HEK293 (cell line): Measurements from ENCODE around the gene ZFP36.
A peak's percentile ranks its signal among the peaks of the same experiment; 100 is the strongest.

ENCODE experiments used
- CTCF ChIA-PET: fragments of 350-600 bp; formaldehyde crosslinking; extraction: SDS; loops from one replicate; lab custom pipeline; 2021; ENCODE audit warnings: antibody characterized with exemption; lab: Yijun Ruan, JAX
- POLR2A ChIA-PET: fragments of 300-600 bp; formaldehyde crosslinking; extraction: SDS; loops from one replicate; lab custom pipeline; 2020; ENCODE audit warnings: antibody characterized with exemption, inconsistent platforms; lab: Yijun Ruan, JAX
- H3K27ac ChIP-seq: fragments of 200-500 bp; sonication (Bioruptor generic); 2 replicates; pipeline ENCODE4 v1.5.1; 2014; ENCODE audit warnings: low read depth, low read length, control low read depth, inconsistent platforms; ENCODE audit errors: extremely low read depth
- H3K36me3 ChIP-seq, 2 experiments: fragments of 200-500 bp in 1 of 2; sonication (Bioruptor generic) in 1 of 2; 1 replicate in 1 of 2; 2 replicates in 1 of 2; pipeline ENCODE4 v1.5.1; 2014 to 2017; ENCODE audit warnings: inconsistent platforms in 2 of 2, low read length in 2 of 2; ENCODE audit not compliant: control insufficient read depth in 2 of 2, insufficient read depth in 1 of 2
- H3K4me1 ChIP-seq: fragments of 200-500 bp; sonication (Bioruptor generic); 2 replicates; pipeline ENCODE4 v1.5.1; 2014; ENCODE audit warnings: mild to moderate bottlenecking, low read length, inconsistent platforms; ENCODE audit not compliant: control insufficient read depth, insufficient read depth
- H3K4me3 ChIP-seq: 2 replicates; pipeline ENCODE4 v1.5.1; 2011; ENCODE audit warnings: low read depth, mild to moderate bottlenecking, control low read depth, low read length, moderate library complexity
- H3K9me3 ChIP-seq: fragments of 200-500 bp; sonication (Bioruptor generic); 2 replicates; pipeline ENCODE4 v1.5.1; 2014; ENCODE audit warnings: low read depth, low read length, inconsistent platforms; ENCODE audit not compliant: control insufficient read depth, insufficient read depth
- EGR2 ChIP-seq: fragments of 450-650 bp; formaldehyde crosslinking; IDR thresholded peaks from 2 replicates; pipeline ENCODE4 v1.5.1; 2016; ENCODE audit warnings: low read depth, missing biosample characterization, missing genetic modification characterization
- FEZF1 ChIP-seq: fragments of 450-650 bp; formaldehyde crosslinking; IDR thresholded peaks from 2 replicates; pipeline ENCODE4 v1.5.1; 2016; ENCODE audit warnings: missing biosample characterization, missing genetic modification characterization
- HOXD13 ChIP-seq: sonication (generic); formaldehyde crosslinking; IDR thresholded peaks from 2 replicates; pipeline ENCODE4 v1.8.0; 2022; ENCODE audit warnings: missing genetic modification reagents, borderline replicate concordance
- IKZF3 ChIP-seq: fragments of 450-650 bp; IDR thresholded peaks from 2 replicates; pipeline ENCODE4 v1.5.0; 2018; ENCODE audit warnings: missing biosample characterization, mild to moderate bottlenecking, missing genetic modification characterization, moderate library complexity
- MZF1 ChIP-seq: fragments of 450-650 bp; formaldehyde crosslinking; IDR thresholded peaks from 2 replicates; pipeline ENCODE4 v1.5.1; 2017; ENCODE audit warnings: missing biosample characterization, missing genetic modification characterization, borderline replicate concordance
- REPIN1 ChIP-seq: fragments of 450-650 bp; formaldehyde crosslinking; IDR thresholded peaks from 2 replicates; pipeline ENCODE4 v1.5.1; 2017; ENCODE audit warnings: missing biosample characterization, missing genetic modification characterization, low read depth
- ZBTB21 ChIP-seq: fragments of 450-650 bp; formaldehyde crosslinking; IDR thresholded peaks from 2 replicates; pipeline ENCODE4 v1.5.1; 2017; ENCODE audit warnings: missing biosample characterization, missing genetic modification characterization
- ZBTB44 ChIP-seq: fragments of 450-650 bp; IDR thresholded peaks from 2 replicates; pipeline ENCODE4 v1.5.1; 2018; ENCODE audit warnings: missing biosample characterization, mild to moderate bottlenecking, missing genetic modification characterization
- ZFP37 ChIP-seq: fragments of 450-650 bp; formaldehyde crosslinking; IDR thresholded peaks from 2 replicates; pipeline ENCODE4 v1.5.1; 2016; ENCODE audit warnings: missing biosample characterization, missing genetic modification characterization
- ZFP69B ChIP-seq: fragments of 450-650 bp; formaldehyde crosslinking; IDR thresholded peaks from 2 replicates; pipeline ENCODE4 v1.5.1; 2016; ENCODE audit warnings: missing biosample characterization, missing genetic modification characterization
- ZNF121 ChIP-seq: fragments of 450-650 bp; formaldehyde crosslinking; IDR thresholded peaks from 2 replicates; pipeline ENCODE4 v1.5.1; 2016; ENCODE audit warnings: missing biosample characterization, missing genetic modification characterization
- ZNF155 ChIP-seq: fragments of 450-650 bp; formaldehyde crosslinking; IDR thresholded peaks from 2 replicates; pipeline ENCODE4 v1.5.1; 2016; ENCODE audit warnings: missing biosample characterization, missing genetic modification characterization
- ZNF174 ChIP-seq: fragments of 450-650 bp; formaldehyde crosslinking; IDR thresholded peaks from 2 replicates; pipeline ENCODE4 v1.5.0; 2017; ENCODE audit warnings: missing biosample characterization, mild to moderate bottlenecking, missing genetic modification characterization
- ZNF184 ChIP-seq: fragments of 450-650 bp; IDR thresholded peaks from 2 replicates; pipeline ENCODE4 v1.5.1; 2018; ENCODE audit warnings: missing biosample characterization, mild to moderate bottlenecking, missing genetic modification characterization
- ZNF223 ChIP-seq: fragments of 450-650 bp; formaldehyde crosslinking; IDR thresholded peaks from 2 replicates; pipeline ENCODE4 v1.5.1; 2016; ENCODE audit warnings: missing biosample characterization, missing genetic modification characterization
- ZNF248 ChIP-seq: fragments of 450-650 bp; formaldehyde crosslinking; IDR thresholded peaks from 2 replicates; pipeline ENCODE4 v1.5.1; 2017; ENCODE audit warnings: missing biosample characterization, missing genetic modification characterization
- ZNF266 ChIP-seq: fragments of 450-650 bp; formaldehyde crosslinking; IDR thresholded peaks from 2 replicates; pipeline ENCODE4 v1.5.1; 2016; ENCODE audit warnings: missing biosample characterization, missing genetic modification characterization, low read depth
- ZNF280C ChIP-seq: fragments of 450-650 bp; formaldehyde crosslinking; IDR thresholded peaks from 2 replicates; pipeline ENCODE4 v1.5.1; 2016; ENCODE audit warnings: missing biosample characterization, missing genetic modification characterization
- ZNF394 ChIP-seq: fragments of 450-650 bp; formaldehyde crosslinking; IDR thresholded peaks from 2 replicates; pipeline ENCODE4 v1.5.1; 2016; ENCODE audit warnings: missing biosample characterization, missing genetic modification characterization, mild to moderate bottlenecking, moderate library complexity, borderline replicate concordance
- ZNF398 ChIP-seq: fragments of 450-650 bp; formaldehyde crosslinking; IDR thresholded peaks from 2 replicates; pipeline ENCODE4 v1.5.1; 2017; ENCODE audit warnings: missing biosample characterization, missing genetic modification characterization
- ZNF433 ChIP-seq: fragments of 450-650 bp; formaldehyde crosslinking; IDR thresholded peaks from 2 replicates; pipeline ENCODE4 v1.5.1; 2016; ENCODE audit warnings: missing biosample characterization, missing genetic modification characterization, low read depth
- ZNF473 ChIP-seq: fragments of 450-650 bp; formaldehyde crosslinking; IDR thresholded peaks from 2 replicates; pipeline ENCODE4 v1.5.1; 2017; ENCODE audit warnings: missing biosample characterization, missing genetic modification characterization
- ZNF580 ChIP-seq: fragments of 450-650 bp; formaldehyde crosslinking; IDR thresholded peaks from 2 replicates; pipeline ENCODE4 v1.5.1; 2016; ENCODE audit warnings: missing biosample characterization, missing genetic modification characterization
- ZNF600 ChIP-seq: fragments of 450-650 bp; formaldehyde crosslinking; IDR thresholded peaks from 2 replicates; pipeline ENCODE4 v1.5.1; 2016; ENCODE audit warnings: missing biosample characterization, missing genetic modification characterization
- ZNF624 ChIP-seq: fragments of 450-650 bp; formaldehyde crosslinking; IDR thresholded peaks from 2 replicates; pipeline ENCODE4 v1.5.1; 2017; ENCODE audit warnings: missing biosample characterization, missing genetic modification characterization
- ZNF664 ChIP-seq: fragments of 450-650 bp; formaldehyde crosslinking; IDR thresholded peaks from 2 replicates; pipeline ENCODE4 v1.5.1; 2016; ENCODE audit warnings: missing biosample characterization, missing genetic modification characterization
- ZNF747 ChIP-seq: fragments of 450-650 bp; formaldehyde crosslinking; IDR thresholded peaks from 2 replicates; pipeline ENCODE4 v1.5.1; 2016; ENCODE audit warnings: missing biosample characterization, missing genetic modification characterization
- ZXDB ChIP-seq: fragments of 450-650 bp; formaldehyde crosslinking; IDR thresholded peaks from 2 replicates; pipeline ENCODE4 v1.5.1; 2016; ENCODE audit warnings: missing biosample characterization, missing genetic modification characterization
- TF ChIP-seq, protein P1 (sequence below): fragments of 450-650 bp; formaldehyde crosslinking; IDR thresholded peaks from 2 replicates; pipeline ENCODE4 v1.5.1; 2016; ENCODE audit warnings: missing biosample characterization, missing genetic modification characterization, low read depth

ZFP36 gene

GRCh38 chr19:39390451-39390750, 16.2 kb upstream of the ZFP36 start:
- no peak for TF ChIP-seq ZNF747 (tag by site-specific recombination)
- peak; percentile 3; the same call in 1 of the 2 replicates for TF ChIP-seq ZNF248 (tag by site-specific recombination)
- TF ChIP-seq ZNF121: 0 out of 2 replicates have a peak, but pooled peaks have one; percentile 85
- TF ChIP-seq ZNF280C (tag by site-specific recombination): no peak
- no peak for TF ChIP-seq ZFP37 (tag by site-specific recombination)
- no peak for TF ChIP-seq ZNF473 (tag by site-specific recombination)
- TF ChIP-seq, protein P1, sequence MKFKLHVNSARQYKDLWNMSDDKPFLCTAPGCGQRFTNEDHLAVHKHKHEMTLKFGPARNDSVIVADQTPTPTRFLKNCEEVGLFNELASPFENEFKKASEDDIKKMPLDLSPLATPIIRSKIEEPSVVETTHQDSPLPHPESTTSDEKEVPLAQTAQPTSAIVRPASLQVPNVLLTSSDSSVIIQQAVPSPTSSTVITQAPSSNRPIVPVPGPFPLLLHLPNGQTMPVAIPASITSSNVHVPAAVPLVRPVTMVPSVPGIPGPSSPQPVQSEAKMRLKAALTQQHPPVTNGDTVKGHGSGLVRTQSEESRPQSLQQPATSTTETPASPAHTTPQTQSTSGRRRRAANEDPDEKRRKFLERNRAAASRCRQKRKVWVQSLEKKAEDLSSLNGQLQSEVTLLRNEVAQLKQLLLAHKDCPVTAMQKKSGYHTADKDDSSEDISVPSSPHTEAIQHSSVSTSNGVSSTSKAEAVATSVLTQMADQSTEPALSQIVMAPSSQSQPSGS: peak; percentile 98
- TF ChIP-seq ZFP69B: no peak
- peak; percentile 100; the same call in 1 of the 2 replicates for TF ChIP-seq ZBTB21
- TF ChIP-seq ZNF184 (tag by site-specific recombination): peak; percentile 66; the same call in 1 of the 2 replicates
- TF ChIP-seq REPIN1 (tag by site-specific recombination): no peak
- peak; percentile 79; the same call in 1 of the 2 replicates for TF ChIP-seq ZNF398
- no peak; the same call in 1 of the 2 replicates for TF ChIP-seq FEZF1
- no peak for TF ChIP-seq ZNF223
- no peak for TF ChIP-seq ZNF600 (tag by site-specific recombination)
- TF ChIP-seq ZXDB (tag by site-specific recombination): no peak
- TF ChIP-seq IKZF3 (tag by site-specific recombination): 0 out of 2 replicates have a peak, but pooled peaks have one; percentile 39
- TF ChIP-seq ZNF394 (tag by site-specific recombination): no peak
- TF ChIP-seq ZBTB44 (tag by site-specific recombination): no peak
- TF ChIP-seq ZNF433 (tag by site-specific recombination): no peak
- no peak; the same call in 1 of the 2 replicates for TF ChIP-seq ZNF624 (tag by site-specific recombination)
- TF ChIP-seq MZF1 (tag by site-specific recombination): no peak
- TF ChIP-seq ZNF266: no peak
- TF ChIP-seq ZNF664 (tag by site-specific recombination): no peak
- no peak for TF ChIP-seq ZNF580 (tag by site-specific recombination)
- TF ChIP-seq HOXD13 (CRISPR knock-in tag): 0 out of 2 replicates have a peak, but pooled peaks have one; percentile 31
- TF ChIP-seq EGR2 (tag by site-specific recombination): no peak
- no peak for TF ChIP-seq ZNF174
- no peak for TF ChIP-seq ZNF155 (tag by site-specific recombination)
- TF ChIP-seq, all 188 proteins: peak for 8
- H3K36me3 ChIP-seq: peaks cover 62 to 69% of the 10 kb centered on the region in 2 experiments
- H3K9me3 ChIP-seq: no peaks in the 10 kb centered on the region
- POLR2A ChIA-PET: interaction anchor here (0.6 to 5.3 kb wide), 29 partner anchors 8 to 268 kb away, joined by 3 to 175 read pairs (median 5); partner anchors contain the start of genes EID2B, PAK4, PLEKHG2 and RPS16
- H3K4me3 ChIP-seq: peak overlapping the region; percentile 68
- H3K4me1 ChIP-seq: peaks cover 21% of the 10 kb centered on the region
- CTCF ChIA-PET: interaction anchor here (0.6 to 2.5 kb wide), 11 partner anchors 13 to 460 kb away, joined by 3 to 29 read pairs (median 4); partner anchors contain the start of genes PLEKHG2, SAMD4B and SARS2
- peak overlapping the region; percentile 97 for H3K27ac ChIP-seq
